ENCODE data around the gene POM121C.
"Not testable (repeated sequence)": the region's sequence is repeated elsewhere in the genome, so short reads cannot be mapped to it uniquely, and the experiment has no call there.

POM121C gene

DNA sequence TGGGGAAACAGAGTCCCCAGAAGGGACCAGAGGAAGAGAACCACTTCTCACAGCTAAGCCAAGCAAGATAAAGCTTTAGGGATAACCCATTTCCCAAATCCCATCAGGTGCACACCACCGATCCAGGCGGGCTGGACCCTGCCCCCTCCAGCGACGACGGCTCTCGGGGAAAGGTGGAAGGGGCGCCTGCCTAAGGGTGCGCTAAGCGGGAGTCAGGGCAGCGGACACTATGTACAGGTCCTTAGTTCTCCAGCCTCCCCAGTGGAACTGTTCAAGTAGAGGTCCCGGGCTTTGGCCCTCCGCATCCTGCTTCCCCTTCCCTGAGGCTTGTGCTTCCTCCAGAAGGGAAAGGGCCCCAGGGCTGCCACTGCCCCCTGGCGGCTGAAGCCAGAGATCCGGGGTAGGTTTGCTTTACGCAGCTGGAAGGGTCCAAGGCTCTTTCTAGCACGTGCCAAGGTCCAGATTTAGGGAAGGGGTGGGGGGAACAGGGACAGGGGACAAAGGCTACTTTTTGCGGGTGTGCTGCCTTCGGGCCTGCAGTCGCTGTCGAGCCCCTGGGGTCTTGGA is 67.7 kb downstream of the POM121C start:
- CTCF ChIA-PET; H3K27me3 ChIP-seq (replicated peaks in 2 of 5; ENCODE audit: control insufficient read depth in 4 of 5, insufficient read depth in 5 of 5, low read length in 4 of 5); H3K9me3 ChIP-seq (ENCODE audit: control extremely low read depth in 1 of 5, control insufficient read depth in 4 of 5, insufficient read depth in 2 of 5, low read depth in 1 of 5, low read length in 4 of 5); H3K4me1 ChIP-seq (ENCODE audit: control extremely low read depth in 1 of 4, control insufficient read depth in 4 of 4, insufficient read depth in 4 of 4, low read length in 3 of 4); H3K27ac ChIP-seq (ENCODE audit: insufficient read depth in 1 of 2, low read depth in 1 of 2, low read length in 2 of 2, poor library complexity in 1 of 2, severe bottlenecking in 2 of 2); H3K4me3 ChIP-seq (ENCODE audit: control insufficient read depth in 1 of 7, extremely low read depth in 1 of 7, insufficient read depth in 4 of 7, low read depth in 2 of 7, low read length in 6 of 7); POLR2A ChIA-PET; DNase-seq: not testable (repeated sequence)
- H3K36me3 ChIP-seq (ENCODE audit: control insufficient read depth in 4 of 4, insufficient read depth in 4 of 4, low read length in 3 of 4) = peaks cover 0 to 36% (median 5%) of the 10 kb centered on the region in 4 experiments
- WGBS (ENCODE audit: insufficient coverage) = no CpG with 5 or more reads among the region's 20 CpGs

DNA sequence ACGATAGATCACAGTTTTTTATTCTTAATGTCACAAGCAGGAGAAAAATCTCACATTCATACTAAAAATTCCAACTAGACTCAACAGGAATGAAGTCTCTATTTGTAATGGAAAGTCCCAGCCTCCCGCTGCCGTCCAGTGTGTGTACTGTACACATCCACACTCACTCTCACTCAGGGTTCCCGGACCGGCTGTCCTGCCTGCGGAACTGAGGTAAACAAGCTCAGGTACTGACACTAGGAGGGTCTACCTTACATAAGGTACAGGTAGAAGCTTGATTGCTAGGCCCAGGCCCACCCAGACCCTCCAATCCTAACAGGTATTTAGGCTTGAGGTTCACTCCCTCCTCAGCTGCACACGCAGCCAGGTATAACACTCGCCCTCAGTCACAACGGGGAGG is 69.3 kb downstream of the POM121C start:
- H3K4me3 ChIP-seq (ENCODE audit: control insufficient read depth in 1 of 7, extremely low read depth in 1 of 7, insufficient read depth in 4 of 7, low read depth in 2 of 7, low read length in 6 of 7); CTCF ChIA-PET; DNase-seq; H3K27ac ChIP-seq (ENCODE audit: insufficient read depth in 1 of 2, low read depth in 1 of 2, low read length in 2 of 2, poor library complexity in 1 of 2, severe bottlenecking in 2 of 2); H3K9me3 ChIP-seq (ENCODE audit: control extremely low read depth in 1 of 5, control insufficient read depth in 4 of 5, insufficient read depth in 2 of 5, low read depth in 1 of 5, low read length in 4 of 5); H3K27me3 ChIP-seq (replicated peaks in 2 of 5; ENCODE audit: control insufficient read depth in 4 of 5, insufficient read depth in 5 of 5, low read length in 4 of 5); POLR2A ChIA-PET; H3K4me1 ChIP-seq (ENCODE audit: control extremely low read depth in 1 of 4, control insufficient read depth in 4 of 4, insufficient read depth in 4 of 4, low read length in 3 of 4): not testable (repeated sequence)
- H3K36me3 ChIP-seq (ENCODE audit: control insufficient read depth in 4 of 4, insufficient read depth in 4 of 4, low read length in 3 of 4) = peaks cover 0 to 35% (median 5%) of the 10 kb centered on the region in 4 experiments
- WGBS (ENCODE audit: insufficient coverage) = no CpG with 5 or more reads among the region's 9 CpGs

- H3K9me3 ChIP-seq (ENCODE audit: control extremely low read depth in 1 of 5, control insufficient read depth in 4 of 5, insufficient read depth in 2 of 5, low read depth in 1 of 5, low read length in 4 of 5); H3K4me3 ChIP-seq (ENCODE audit: control insufficient read depth in 1 of 7, extremely low read depth in 1 of 7, insufficient read depth in 4 of 7, low read depth in 2 of 7, low read length in 6 of 7); H3K27ac ChIP-seq (ENCODE audit: insufficient read depth in 1 of 2, low read depth in 1 of 2, low read length in 2 of 2, poor library complexity in 1 of 2, severe bottlenecking in 2 of 2); H3K4me1 ChIP-seq (ENCODE audit: control extremely low read depth in 1 of 4, control insufficient read depth in 4 of 4, insufficient read depth in 4 of 4, low read length in 3 of 4); POLR2A ChIA-PET; H3K27me3 ChIP-seq (replicated peaks in 2 of 5; ENCODE audit: control insufficient read depth in 4 of 5, insufficient read depth in 5 of 5, low read length in 4 of 5); CTCF ChIA-PET; DNase-seq: not testable (repeated sequence)
- peaks cover 0 to 29% (median 4%) of the 10 kb centered on the region in 4 experiments for H3K36me3 ChIP-seq (ENCODE audit: control insufficient read depth in 4 of 4, insufficient read depth in 4 of 4, low read length in 3 of 4)
- 97% methylated on average over 6 of the region's 27 CpGs for WGBS (ENCODE audit: insufficient coverage)
Measured at GRCh38 chr7:75415829-75416373, 70.2 kb downstream of the POM121C start.

- CTCF ChIA-PET; DNase-seq; H3K9me3 ChIP-seq (ENCODE audit: control extremely low read depth in 1 of 5, control insufficient read depth in 4 of 5, insufficient read depth in 2 of 5, low read depth in 1 of 5, low read length in 4 of 5); H3K4me3 ChIP-seq (ENCODE audit: control insufficient read depth in 1 of 7, extremely low read depth in 1 of 7, insufficient read depth in 4 of 7, low read depth in 2 of 7, low read length in 6 of 7); POLR2A ChIA-PET; H3K4me1 ChIP-seq (ENCODE audit: control extremely low read depth in 1 of 4, control insufficient read depth in 4 of 4, insufficient read depth in 4 of 4, low read length in 3 of 4); H3K27ac ChIP-seq (ENCODE audit: insufficient read depth in 1 of 2, low read depth in 1 of 2, low read length in 2 of 2, poor library complexity in 1 of 2, severe bottlenecking in 2 of 2); H3K27me3 ChIP-seq (replicated peaks in 2 of 5; ENCODE audit: control insufficient read depth in 4 of 5, insufficient read depth in 5 of 5, low read length in 4 of 5): not testable (repeated sequence)
- peaks cover 0 to 26% (median 3%) of the 10 kb centered on the region in 4 experiments for H3K36me3 ChIP-seq (ENCODE audit: control insufficient read depth in 4 of 4, insufficient read depth in 4 of 4, low read length in 3 of 4)
- no CpG with 5 or more reads among the region's 11 CpGs for WGBS (ENCODE audit: insufficient coverage)
Measured at GRCh38 chr7:75415428-75415817, 70.7 kb downstream of the POM121C start.

GRCh38 chr7:75414708-75415427 is 71.2 kb downstream of the POM121C start:
- H3K9me3 ChIP-seq (ENCODE audit: control extremely low read depth in 1 of 5, control insufficient read depth in 4 of 5, insufficient read depth in 2 of 5, low read depth in 1 of 5, low read length in 4 of 5); H3K27me3 ChIP-seq (replicated peaks in 2 of 5; ENCODE audit: control insufficient read depth in 4 of 5, insufficient read depth in 5 of 5, low read length in 4 of 5); DNase-seq; POLR2A ChIA-PET; H3K27ac ChIP-seq (ENCODE audit: insufficient read depth in 1 of 2, low read depth in 1 of 2, low read length in 2 of 2, poor library complexity in 1 of 2, severe bottlenecking in 2 of 2); H3K4me1 ChIP-seq (ENCODE audit: control extremely low read depth in 1 of 4, control insufficient read depth in 4 of 4, insufficient read depth in 4 of 4, low read length in 3 of 4); H3K4me3 ChIP-seq (ENCODE audit: control insufficient read depth in 1 of 7, extremely low read depth in 1 of 7, insufficient read depth in 4 of 7, low read depth in 2 of 7, low read length in 6 of 7); CTCF ChIA-PET: not testable (repeated sequence)
- 83% methylated on average over 1 of the region's 13 CpGs for WGBS (ENCODE audit: insufficient coverage)
- peaks cover 0 to 22% (median 3%) of the 10 kb centered on the region in 4 experiments for H3K36me3 ChIP-seq (ENCODE audit: control insufficient read depth in 4 of 4, insufficient read depth in 4 of 4, low read length in 3 of 4)

- CTCF ChIA-PET; DNase-seq; H3K9me3 ChIP-seq (ENCODE audit: control extremely low read depth in 1 of 5, control insufficient read depth in 4 of 5, insufficient read depth in 2 of 5, low read depth in 1 of 5, low read length in 4 of 5); H3K27me3 ChIP-seq (replicated peaks in 2 of 5; ENCODE audit: control insufficient read depth in 4 of 5, insufficient read depth in 5 of 5, low read length in 4 of 5); H3K4me1 ChIP-seq (ENCODE audit: control extremely low read depth in 1 of 4, control insufficient read depth in 4 of 4, insufficient read depth in 4 of 4, low read length in 3 of 4); H3K4me3 ChIP-seq (ENCODE audit: control insufficient read depth in 1 of 7, extremely low read depth in 1 of 7, insufficient read depth in 4 of 7, low read depth in 2 of 7, low read length in 6 of 7); H3K27ac ChIP-seq (ENCODE audit: insufficient read depth in 1 of 2, low read depth in 1 of 2, low read length in 2 of 2, poor library complexity in 1 of 2, severe bottlenecking in 2 of 2); POLR2A ChIA-PET: not testable (repeated sequence)
- WGBS (ENCODE audit: insufficient coverage) = no CpG with 5 or more reads among the region's 6 CpGs
- peaks cover 0 to 17% (median 2%) of the 10 kb centered on the region in 4 experiments for H3K36me3 ChIP-seq (ENCODE audit: control insufficient read depth in 4 of 4, insufficient read depth in 4 of 4, low read length in 3 of 4)
Measured at GRCh38 chr7:75414204-75414603, 71.9 kb downstream of the POM121C start.

DNA sequence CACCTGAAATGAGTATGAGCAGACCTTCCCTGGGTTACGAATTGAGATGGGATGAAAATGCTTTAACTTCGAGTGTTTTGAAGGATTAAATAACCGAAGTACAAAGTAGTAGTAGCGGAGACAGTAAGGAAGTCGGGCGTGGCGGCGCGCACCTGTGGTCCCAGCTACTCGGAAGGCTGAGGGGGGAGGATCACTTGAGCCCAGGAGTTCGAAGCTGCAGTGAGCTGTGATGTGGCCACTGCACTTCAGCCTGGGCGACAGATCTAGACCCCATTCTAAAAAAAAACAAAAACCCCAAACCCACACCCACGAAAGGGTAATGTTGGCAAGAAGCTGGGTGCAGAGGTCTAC is 75.3 kb downstream of the POM121C start:
- WGBS (ENCODE audit: insufficient coverage) = no CpG with 5 or more reads among the region's 13 CpGs
- H3K27me3 ChIP-seq (replicated peaks in 2 of 5; ENCODE audit: control insufficient read depth in 4 of 5, insufficient read depth in 5 of 5, low read length in 4 of 5); H3K27ac ChIP-seq (ENCODE audit: insufficient read depth in 1 of 2, low read depth in 1 of 2, low read length in 2 of 2, poor library complexity in 1 of 2, severe bottlenecking in 2 of 2); H3K4me1 ChIP-seq (ENCODE audit: control extremely low read depth in 1 of 4, control insufficient read depth in 4 of 4, insufficient read depth in 4 of 4, low read length in 3 of 4); H3K9me3 ChIP-seq (ENCODE audit: control extremely low read depth in 1 of 5, control insufficient read depth in 4 of 5, insufficient read depth in 2 of 5, low read depth in 1 of 5, low read length in 4 of 5); CTCF ChIA-PET; POLR2A ChIA-PET; H3K4me3 ChIP-seq (ENCODE audit: control insufficient read depth in 1 of 7, extremely low read depth in 1 of 7, insufficient read depth in 4 of 7, low read depth in 2 of 7, low read length in 6 of 7); DNase-seq; H3K36me3 ChIP-seq (ENCODE audit: control insufficient read depth in 4 of 4, insufficient read depth in 4 of 4, low read length in 3 of 4): not testable (repeated sequence)
